NCI-H128 (cell line): ENCODE data around the gene OLA1.

Experiments used
- DNase-seq: peaks from one replicate; lab custom pipeline; 2025; ENCODE audit not compliant: unreplicated experiment; lab: John Stamatoyannopoulos, UW

Gene OLA1

DNA sequence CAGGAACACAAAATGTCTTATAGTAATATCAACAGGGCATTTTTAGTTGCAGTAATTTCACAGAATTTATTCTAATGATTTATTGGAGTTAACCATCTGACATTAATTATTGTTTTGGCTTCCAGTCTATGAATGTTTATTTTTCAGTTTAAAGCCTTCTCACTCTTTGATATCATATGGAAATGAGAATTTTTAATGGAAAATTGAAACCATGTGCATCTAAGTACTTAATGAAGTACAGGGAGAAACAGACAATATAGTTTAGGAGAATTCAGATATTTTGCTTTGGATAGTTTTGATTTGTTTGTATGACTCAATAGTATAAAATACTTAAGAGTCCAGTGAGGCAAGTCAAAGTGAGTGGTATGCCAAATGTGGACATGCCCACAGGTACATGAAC, 126.1 kb downstream of the OLA1 start:
- no peak for DNase-seq

DNA sequence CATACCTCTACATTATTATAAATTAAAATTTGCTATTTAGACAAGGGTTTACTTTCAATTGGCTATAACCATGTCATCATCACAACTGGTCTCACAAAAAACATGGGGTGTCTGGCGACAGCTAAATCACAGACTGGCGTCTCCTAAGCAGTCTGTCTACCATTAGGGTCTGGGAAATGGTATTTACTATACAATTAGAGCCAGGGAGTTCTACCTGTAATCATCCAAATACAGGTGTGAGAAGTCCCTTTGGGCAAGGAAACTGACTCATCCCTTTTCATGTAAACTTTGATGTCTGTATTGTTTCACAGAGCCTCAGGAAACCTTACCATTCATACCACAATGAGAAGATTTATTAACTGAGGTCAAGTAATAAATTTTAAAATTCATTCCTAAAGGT, 126.7 kb downstream of the OLA1 start:
- DNase-seq, result no peak

DNA sequence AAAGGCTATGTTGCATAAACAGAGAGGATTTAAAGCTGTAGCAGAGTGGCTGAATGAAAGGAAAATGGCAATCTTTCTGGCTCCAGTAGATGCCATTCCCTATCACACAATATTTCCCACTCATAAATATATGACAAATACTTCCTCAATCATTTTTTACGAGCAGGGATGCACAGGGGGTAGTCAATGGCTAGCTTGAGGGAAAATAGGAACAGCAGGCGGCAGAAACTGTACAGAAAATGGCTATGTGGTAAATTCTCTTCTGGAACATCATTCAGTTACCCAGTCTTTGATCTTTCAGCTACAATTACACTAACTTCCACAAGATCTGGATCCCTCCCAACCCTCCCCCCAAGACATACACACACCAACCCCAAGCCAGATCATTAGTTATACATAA, 127.2 kb downstream of the OLA1 start:
- no peak for DNase-seq

DNA sequence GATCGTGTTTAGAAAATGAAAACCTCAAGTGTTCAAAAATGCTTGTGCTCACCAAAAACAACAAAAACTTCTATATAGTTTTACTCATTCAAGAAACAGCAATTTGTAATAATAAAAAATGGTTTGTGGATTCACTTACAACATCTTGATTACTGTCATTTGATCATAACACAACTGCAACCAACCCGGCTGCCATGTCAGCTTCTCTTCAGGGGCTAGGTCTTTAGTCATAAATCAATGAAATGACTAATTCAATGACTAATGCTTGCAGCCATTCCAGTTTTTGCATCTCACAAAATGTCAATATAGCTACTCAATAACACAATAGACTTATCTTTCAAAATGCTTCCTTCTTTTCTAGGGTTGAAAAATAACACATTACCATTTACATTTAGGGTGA, 128.0 kb downstream of the OLA1 start:
- no peak for DNase-seq

DNA sequence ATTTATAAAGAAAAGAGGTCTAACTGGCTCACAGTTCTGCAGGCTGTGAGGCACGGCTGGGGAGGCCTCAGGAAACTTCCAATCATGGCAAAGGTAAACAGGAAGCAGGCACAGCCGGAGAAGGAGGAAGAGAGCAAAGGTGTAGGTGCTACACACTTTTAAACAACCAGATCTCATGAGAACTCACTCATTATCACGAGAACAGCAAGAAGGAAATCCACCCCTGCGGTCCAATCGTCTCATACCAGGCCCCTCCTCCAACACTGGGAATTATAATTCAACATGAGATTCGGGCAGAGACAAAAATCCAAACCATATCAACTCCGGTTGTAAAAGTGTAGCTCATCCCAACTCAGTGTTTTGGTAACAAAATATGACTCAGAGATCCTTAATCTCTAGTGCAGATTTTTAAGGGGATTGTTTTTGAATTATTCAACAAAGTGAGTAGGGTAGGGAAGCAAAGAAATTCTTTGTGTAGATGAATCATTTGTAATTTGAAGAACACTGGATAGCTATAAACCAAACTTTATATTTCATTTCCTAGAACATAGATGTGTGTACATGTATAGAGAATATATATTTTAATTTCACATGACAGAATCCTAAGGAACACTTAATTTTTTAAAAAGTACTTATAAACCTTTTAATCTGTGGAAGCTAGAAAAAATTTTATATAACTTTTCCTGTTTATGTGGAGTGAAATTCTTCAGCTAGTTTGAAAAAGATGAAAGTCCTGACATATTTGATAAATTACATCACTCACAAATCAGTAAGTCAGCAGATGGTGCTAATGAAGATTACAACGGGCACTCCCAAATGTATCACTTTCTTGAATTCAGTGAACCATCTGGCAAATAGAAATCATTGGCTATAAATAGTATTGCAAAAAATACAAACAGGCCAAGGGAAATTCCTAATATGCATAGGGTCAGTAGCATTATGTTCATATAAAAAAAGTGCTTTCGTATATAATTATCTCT, 130.1 kb downstream of the OLA1 start:
- no peak for DNase-seq

DNA sequence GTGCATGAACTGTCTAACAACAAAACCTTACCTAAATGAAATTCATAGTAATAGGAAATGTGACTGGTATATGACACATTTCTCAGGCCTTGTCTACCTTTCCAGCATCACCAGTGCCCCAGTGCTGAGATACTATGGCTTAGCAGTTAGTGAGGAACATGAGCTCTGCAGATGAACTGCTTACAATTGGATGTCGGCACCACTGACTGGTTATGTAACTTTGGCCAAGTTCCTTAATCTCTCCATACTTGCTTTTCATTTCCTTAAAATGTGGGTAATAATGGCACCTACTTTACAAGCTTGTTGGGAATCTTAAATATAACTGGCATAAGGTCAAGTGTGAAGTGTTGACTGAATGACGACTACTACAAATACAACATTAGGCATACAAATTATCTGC, 136.3 kb downstream of the OLA1 start:
- DNase-seq, result no peak

DNA sequence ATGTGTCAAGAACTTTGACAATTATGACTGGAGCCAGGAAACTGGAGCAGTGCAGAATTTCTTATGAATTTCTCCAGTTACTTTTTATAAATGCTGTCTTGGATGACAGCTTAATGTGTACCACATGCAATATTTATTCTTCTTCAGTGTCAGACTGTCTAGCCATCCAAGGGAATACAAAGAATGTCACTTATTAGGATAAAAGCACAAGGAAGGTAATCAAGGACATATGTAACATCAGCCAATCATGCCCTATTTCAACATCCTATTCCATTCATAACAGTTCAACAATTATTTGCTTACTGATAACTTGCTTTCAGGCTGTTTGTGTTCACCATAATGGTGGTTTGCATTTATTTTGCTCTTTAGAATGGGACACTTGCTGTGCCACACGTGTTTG, 139.8 kb downstream of the OLA1 start:
- DNase-seq, result no peak

DNA sequence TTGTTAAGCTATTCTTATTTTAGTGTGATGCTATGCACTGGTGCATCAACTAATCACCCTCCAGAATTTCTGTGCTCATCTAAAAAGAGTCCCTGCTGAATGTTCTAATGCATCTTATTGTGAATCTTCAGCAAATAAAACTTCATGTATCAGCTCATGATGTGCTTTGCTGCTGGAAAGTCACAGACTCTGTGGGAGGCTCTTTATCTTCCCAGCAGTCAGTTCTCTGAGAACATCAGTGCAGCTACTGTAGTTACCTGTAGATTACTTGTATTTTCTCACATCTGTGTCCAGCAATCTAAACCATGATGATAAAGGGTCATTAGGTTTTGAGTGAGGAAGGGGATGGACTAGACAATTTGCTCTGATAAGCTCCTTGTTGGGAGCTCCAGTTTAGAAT, 141.6 kb downstream of the OLA1 start:
- no peak for DNase-seq

DNA sequence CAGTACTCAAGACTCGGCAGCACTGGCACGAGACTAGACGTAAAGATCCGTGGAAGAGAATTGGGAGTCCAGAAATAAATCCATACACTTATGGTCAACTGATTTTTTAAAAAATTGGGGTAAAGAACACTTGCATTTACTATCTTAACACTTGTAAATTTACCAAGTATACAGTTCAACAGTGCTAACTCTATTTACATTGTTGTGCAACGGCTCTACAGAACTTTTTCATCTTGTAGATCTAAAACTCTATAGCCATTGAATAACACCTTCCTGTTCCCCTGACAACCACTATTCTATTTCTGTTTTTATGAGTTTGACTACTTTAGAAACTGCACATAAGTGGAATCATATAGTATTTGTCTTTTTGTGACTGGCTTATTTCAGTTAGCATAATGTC, 153.8 kb downstream of the OLA1 start:
- no peak for DNase-seq

DNA sequence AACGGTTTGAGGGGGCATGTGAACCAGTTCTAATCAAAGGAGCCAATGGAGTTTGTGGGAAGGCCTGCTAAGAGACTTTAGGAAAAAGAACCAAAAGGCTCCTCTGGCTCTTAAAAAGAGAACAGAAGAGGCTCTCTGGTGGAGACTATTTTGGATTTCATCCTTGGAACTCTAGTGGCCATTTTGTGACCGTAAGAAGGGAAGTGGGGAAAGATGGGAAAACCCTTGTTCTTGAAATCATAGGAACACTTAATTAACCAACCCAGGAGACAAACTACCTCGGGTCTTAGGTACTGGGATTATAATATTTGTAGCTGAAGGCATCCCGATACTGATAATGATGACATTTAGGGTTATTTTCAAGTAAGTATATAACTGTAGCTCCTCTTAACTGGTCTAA, 157.9 kb downstream of the OLA1 start:
- no peak for DNase-seq

DNA sequence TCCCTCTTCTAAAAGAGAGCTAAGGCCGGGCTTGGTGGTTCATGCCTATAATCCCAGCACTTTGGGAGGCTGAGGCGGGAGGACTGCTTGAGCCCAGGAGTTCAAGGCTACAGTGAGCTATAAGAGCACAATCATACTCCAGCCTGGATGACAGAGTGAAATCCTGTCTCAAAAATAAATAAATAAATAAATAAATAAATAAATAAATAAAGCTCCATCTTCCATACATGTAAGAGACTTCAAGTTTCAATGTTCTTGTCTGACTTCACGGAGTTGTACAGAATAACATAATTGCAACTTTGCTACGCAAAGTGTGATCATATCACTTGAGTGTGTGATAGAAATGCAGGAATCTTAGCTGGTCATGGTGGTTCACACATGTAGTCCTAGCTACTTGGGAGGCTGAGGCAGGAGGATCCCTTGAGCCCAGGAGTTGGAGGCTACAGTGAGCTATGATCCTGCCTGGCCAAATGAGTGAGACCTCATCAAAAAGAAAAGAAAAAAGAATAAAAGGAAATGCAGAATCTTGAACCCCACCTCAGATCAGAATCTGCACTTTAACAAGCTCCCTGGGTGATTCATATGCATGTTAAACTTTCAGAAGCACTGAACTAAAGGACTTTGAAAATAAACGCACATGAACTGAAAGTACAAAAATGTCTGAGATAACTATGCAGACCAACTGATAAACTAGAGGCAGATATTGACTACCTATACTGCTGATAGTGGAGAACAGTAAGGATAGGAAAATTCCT, 159.4 kb downstream of the OLA1 start:
- DNase-seq, result no peak

DNA sequence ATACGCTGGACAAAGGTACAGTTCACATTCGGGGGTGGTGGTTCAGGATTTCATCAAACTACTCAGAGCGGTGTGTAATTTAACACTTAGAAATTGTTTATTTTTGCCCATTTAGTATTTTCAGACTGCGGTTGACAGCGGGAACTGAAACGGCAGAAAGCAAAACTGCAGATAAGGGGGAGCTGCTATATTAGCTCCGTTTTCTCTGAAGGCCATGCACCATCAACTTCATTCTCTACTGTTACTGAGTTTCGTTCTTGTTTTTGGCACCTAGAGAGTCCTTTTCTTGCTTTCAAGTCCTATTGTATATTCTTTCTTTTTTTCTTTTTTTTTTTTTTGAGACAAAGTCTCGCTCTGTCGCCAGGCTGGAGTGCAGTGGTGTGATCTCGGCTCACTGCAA, 161.6 kb downstream of the OLA1 start:
- DNase-seq, result no peak

DNA sequence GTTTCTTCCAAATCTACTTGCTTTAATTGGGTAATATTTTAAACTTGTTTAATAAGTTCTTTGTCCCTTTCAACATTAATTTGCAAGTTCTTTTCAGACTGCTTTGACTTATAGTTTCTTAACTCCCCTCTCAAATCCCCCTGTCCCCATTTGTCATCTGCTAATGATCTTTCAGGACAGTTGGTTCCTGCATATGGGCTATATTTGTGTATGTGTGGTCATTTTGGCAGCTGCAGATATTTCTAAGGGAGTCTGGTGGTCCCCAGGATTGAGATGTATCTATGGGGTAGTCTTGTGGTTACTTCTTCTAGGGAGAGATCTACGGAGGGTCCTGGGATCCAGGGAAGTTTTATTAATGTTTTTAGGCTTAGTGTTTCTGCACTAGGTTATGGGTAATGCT, 162.6 kb downstream of the OLA1 start:
- no peak for DNase-seq

DNA sequence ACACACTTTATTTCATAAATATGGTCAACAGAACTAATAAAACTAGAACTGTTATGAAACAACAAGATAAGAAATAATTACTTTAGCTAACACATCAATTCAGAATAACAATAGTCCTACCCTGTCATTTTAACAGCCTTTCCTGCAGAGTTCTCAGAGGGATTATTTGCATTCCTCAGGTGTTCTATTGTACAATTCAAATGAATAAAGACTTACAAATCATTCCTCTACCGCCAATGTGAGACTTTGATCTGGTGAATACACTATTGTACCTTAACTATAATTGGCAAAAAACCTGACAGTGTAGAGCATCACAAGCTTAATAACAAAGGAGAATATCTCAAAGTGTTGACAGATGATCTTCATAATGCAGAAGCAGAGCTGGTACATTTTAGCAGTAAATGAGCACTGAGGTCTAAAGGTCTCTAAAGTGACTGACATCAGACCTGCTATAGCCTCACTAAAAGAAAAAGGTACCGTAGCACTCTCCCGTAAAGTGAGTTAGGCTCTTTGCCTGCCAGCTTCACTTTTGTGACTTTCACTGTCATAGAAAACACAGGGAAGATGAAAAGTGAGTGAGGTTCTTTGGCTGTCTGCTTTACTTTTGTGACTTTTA, 164.4 kb downstream of the OLA1 start:
- DNase-seq, result no peak

DNA sequence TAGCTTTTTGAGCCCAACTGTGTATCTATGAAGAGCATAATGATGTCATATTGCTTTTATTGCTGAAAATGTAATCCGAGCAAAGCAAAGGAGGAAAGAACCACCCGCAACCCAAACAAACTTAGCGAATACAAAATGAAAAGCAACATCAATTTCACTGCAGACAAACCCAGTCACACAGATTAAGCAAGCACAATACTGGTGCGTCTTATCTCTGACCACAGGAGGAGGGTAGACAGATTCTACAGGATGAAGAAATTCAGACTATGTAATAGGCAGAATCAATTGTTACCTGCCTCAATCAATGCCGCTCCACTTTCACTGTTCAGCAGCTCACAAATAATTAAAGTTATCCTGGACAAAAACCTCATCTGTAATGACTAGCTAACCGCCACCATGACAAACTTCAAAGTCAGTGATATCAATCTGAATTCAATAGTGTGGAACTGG, 167.6 kb downstream of the OLA1 start:
- DNase-seq, result no peak

DNA sequence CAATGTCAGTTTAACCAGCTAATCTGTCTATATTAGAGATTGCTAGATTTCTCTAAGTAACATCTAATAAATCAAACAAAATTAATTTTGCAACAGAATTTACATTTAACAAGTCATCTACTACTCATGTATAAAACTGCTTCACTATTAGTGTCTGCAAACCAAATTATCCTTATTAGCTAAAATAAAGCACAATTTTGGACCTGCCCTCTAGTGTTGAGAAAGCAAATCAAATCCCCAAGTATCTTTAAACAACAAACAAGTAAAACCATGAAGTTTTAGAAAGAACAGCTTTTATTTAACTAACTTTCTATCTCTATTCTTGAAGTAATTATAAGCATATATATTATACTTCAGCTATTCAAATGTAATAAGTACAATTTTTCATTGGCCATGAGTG, 170.1 kb downstream of the OLA1 start:
- no peak for DNase-seq

DNA sequence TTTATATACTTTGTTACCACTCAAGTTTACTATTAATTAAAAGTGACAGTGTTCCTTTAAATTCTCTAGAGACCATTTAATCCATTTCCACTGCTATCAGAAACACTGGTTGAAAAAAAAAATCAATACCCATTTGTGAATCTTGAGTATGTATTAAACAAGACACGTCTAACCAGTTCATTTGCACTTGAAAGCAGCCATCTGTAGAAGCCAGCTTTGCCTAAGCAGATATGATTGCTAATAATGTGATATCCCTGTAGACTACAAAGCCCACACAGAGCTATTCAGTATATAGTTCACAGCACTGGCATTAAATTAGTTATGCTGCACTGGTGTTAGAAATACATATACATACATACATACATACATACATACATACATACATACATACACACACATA, 171.4 kb downstream of the OLA1 start:
- no peak for DNase-seq

DNA sequence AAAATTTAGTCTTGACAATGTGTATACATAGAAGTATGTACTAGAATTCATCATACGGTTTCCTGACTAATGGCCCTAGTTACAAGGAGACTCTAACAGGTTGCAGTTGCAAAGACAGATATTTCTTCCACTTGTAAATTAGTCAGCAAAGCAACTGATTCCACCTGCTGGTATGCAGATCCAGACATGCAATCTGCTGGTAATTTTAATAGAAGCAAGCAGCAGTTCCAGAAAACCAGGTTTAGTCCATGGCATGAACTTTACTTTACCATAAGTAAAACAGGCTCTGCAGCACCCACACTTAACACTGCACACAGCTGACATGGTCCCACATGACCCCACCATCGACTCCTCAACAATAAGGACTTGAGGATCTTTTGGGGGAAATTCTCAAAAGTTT, 172.3 kb downstream of the OLA1 start:
- no peak for DNase-seq

DNA sequence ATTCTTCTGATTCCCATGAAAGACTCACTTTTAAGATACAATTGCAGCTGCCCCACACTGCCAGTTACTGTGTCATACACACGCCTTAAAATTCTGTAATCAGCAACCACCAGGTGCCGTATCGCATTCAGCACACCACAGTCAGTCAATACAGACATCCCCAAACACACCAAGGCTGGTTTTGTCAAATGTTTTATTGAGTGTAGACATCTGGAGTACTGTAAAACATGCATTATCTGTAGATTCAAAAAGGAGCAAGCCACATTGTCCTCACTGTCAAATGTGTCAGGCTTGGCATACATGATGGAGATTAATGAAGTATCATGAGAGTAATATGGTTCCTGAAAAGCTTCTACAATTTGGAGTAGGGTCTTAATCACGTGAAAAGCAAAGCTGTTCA, 173.5 kb downstream of the OLA1 start:
- DNase-seq, result no peak

DNA sequence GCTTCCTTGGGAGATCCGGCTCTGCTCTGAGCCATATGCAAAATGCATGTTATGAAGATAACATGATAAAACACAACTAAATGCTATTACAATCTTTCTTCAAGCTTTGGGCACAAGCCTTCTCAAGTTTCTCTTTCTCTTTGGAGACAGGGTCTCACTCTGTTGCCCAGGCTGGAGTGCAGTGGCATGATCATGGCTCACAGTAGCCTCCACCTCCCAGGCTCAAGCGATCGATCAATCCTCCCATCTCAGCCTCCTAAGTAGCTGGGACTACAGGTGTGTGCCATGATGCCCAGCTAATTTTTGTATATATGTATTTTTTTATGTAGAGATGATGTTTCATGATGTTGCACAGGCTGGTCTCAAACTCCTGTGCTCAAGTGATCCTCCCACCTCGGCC, 175.5 kb downstream of the OLA1 start:
- no peak for DNase-seq

DNA sequence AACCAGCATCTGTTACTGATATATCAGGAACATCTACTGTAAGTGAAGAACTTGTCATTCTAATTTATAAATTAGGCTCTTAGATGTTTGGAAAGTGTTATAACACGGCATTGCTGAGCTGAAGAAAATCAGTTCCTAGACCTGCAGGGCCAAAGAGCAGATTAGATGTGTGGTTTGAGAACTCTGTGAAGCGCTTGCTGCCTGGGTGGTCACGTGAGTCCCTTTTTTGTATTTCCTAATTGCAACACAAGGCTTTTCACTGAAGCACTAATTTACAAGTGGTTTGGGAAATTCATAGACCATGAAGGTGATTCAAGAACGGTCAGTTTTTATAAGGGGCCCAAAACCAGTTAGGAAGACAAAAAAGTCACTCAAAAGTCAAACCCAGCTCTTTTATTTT, 176.3 kb downstream of the OLA1 start:
- no peak for DNase-seq

DNA sequence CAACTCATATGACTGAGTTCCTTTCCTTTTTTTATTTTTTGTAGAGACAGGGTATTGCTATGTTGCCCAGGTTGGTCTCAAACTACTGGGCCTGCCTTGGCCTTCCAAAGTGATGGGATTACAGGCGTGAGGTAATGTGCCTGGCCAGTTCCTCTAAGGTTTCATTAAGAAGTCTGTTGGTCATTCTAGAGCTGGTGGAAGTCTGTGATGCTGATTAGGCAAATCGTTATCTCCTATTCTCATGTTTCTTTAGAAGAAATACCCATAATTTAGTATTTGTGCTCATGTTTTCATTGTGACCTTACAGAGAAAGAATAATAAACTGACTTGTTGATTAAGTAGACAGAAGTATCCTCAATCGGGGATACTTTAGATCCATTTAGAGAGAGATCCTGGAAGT, 177.0 kb downstream of the OLA1 start:
- DNase-seq, result no peak
